BLaER1 treated with 17β-estradiol and CSF1 and Interleukin-3, amounts not matched to agents 10 nM and 100 nM (cell line): Measurements from ENCODE around the gene TLX3.

Experiments used
- H3K27ac ChIP-seq, 11 experiments: shearing (Covaris generic); formaldehyde crosslinking; 2 replicates each; pipeline ENCODE4 v1.8.1; 2022
- H3K27me3 ChIP-seq, 11 experiments: shearing (Covaris generic); formaldehyde crosslinking; 2 replicates each; pipeline ENCODE4 v1.8.1; 2022
- H3K36me3 ChIP-seq, 11 experiments: shearing (Covaris generic); formaldehyde crosslinking; 2 replicates each; pipeline ENCODE4 v1.8.1; 2022
- H3K4me1 ChIP-seq, 10 experiments: shearing (Covaris generic); formaldehyde crosslinking; 2 replicates each; pipeline ENCODE4 v1.8.1; 2022
- H3K4me2 ChIP-seq, 11 experiments: shearing (Covaris generic); formaldehyde crosslinking; 2 replicates each; pipeline ENCODE4 v1.8.1; 2022
- H3K4me3 ChIP-seq, 10 experiments: shearing (Covaris generic); formaldehyde crosslinking; 2 replicates each; pipeline ENCODE4 v1.8.1; 2022
- H3K9ac ChIP-seq, 11 experiments: shearing (Covaris generic); formaldehyde crosslinking; 2 replicates each; pipeline ENCODE4 v1.8.1; 2022
- H3K9me3 ChIP-seq, 11 experiments: shearing (Covaris generic); formaldehyde crosslinking; replicated peaks in 1 of 11; 2 replicates each; pipeline ENCODE4 v1.8.1; 2022
- H4K20me1 ChIP-seq, 11 experiments: shearing (Covaris generic); formaldehyde crosslinking; 2 replicates each; pipeline ENCODE4 v1.8.1; 2022
- Cebpa-rat ChIP-seq, 11 experiments: shearing (Covaris generic); IDR thresholded peaks; 2 replicates each; pipeline ENCODE4 v1.8.1; 2022

The TLX3 gene

GRCh38 chr5:171299228-171299627 is 9.8 kb upstream of the TLX3 start:
- Histone ChIP-seq H4K20me1 (no peaks in the 10 kb centered on the region), H3K9ac (no peak overlapping the region), H3K4me3 (no peak overlapping the region), H3K27ac (no peak overlapping the region), H3K4me1 (no peaks in the 10 kb centered on the region), H3K4me2 (no peak overlapping the region), H3K9me3 (no peaks in the 10 kb centered on the region), H3K36me3 (no peaks in the 10 kb centered on the region), H3K27me3 (no peaks in the 10 kb centered on the region)
- TF ChIP-seq Cebpa-rat (IDR thresholded peaks at IDR 0.05) = no peak

GRCh38 chr5:171299851-171300250 is 9.2 kb upstream of the TLX3 start:
- TF ChIP-seq Cebpa-rat (IDR thresholded peaks at IDR 0.05) = no peak
- H3K27me3 ChIP-seq = no peaks in the 10 kb centered on the region
- no peaks in the 10 kb centered on the region for H4K20me1 ChIP-seq
- H3K4me1 ChIP-seq = no peaks in the 10 kb centered on the region
- no peak overlapping the region for H3K4me2 ChIP-seq
- H3K9me3 ChIP-seq = no peaks in the 10 kb centered on the region
- no peak overlapping the region for H3K4me3 ChIP-seq
- no peaks in the 10 kb centered on the region for H3K36me3 ChIP-seq
- H3K27ac ChIP-seq = no peak overlapping the region
- H3K9ac ChIP-seq = no peak overlapping the region

DNA sequence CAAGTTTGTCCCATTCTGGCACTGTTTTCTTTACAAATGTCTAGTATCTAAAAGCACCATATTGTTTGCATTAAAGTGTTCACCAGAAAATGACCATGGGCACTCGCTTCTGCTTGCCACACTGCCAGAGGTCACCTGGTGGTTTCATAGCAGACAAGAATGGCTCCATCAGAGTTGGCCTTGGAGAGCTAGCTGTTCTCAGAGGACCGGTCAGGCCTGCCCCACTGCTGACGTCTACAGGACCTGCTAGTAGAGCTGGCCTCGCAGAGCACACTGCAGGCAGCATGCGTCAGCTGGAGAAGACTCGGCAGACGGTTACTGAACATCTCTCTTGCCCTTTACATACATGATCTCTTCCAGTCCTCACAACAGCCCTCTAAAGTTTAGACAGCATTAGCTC is 8.7 kb upstream of the TLX3 start:
- Histone ChIP-seq H3K27ac (no peak overlapping the region), H3K9ac (no peak overlapping the region), H3K4me3 (no peak overlapping the region), H3K9me3 (no peaks in the 10 kb centered on the region), H3K4me2 (no peak overlapping the region), H3K4me1 (no peaks in the 10 kb centered on the region), H3K27me3 (no peaks in the 10 kb centered on the region), H3K36me3 (no peaks in the 10 kb centered on the region), H4K20me1 (no peaks in the 10 kb centered on the region)
- TF ChIP-seq Cebpa-rat (IDR thresholded peaks at IDR 0.05) = no peak

- Histone ChIP-seq H3K4me3 (no peak overlapping the region), H3K36me3 (no peaks in the 10 kb centered on the region), H4K20me1 (no peaks in the 10 kb centered on the region), H3K4me2 (no peak overlapping the region), H3K9me3 (peaks cover 34 to 39% (median 36%) of the 10 kb centered on the region in 11 experiments), H3K27me3 (peaks cover 7 to 19% (median 16%) of the 10 kb centered on the region in 11 experiments), H3K4me1 (no peaks in the 10 kb centered on the region), H3K27ac (no peak overlapping the region), H3K9ac (no peak overlapping the region)
- no peak for TF ChIP-seq Cebpa-rat (IDR thresholded peaks at IDR 0.05)
Observed at GRCh38 chr5:171306166-171306565, 2.9 kb upstream of the TLX3 start.

- Histone ChIP-seq H3K36me3 (no peaks in the 10 kb centered on the region; a peak in 1 of 22 replicates), H3K27ac (no peak overlapping the region), H3K4me3 (no peak overlapping the region), H3K27me3 (peaks cover 15 to 27% (median 24%) of the 10 kb centered on the region in 11 experiments), H3K4me1 (no peaks in the 10 kb centered on the region), H3K9me3 (peaks cover 42 to 47% (median 44%) of the 10 kb centered on the region in 11 experiments), H3K4me2 (no peak overlapping the region), H4K20me1 (no peaks in the 10 kb centered on the region), H3K9ac (no peak overlapping the region)
- TF ChIP-seq Cebpa-rat (IDR thresholded peaks at IDR 0.05) = no peak
Observed at GRCh38 chr5:171306781-171307591, 2.1 kb upstream of the TLX3 start.

DNA sequence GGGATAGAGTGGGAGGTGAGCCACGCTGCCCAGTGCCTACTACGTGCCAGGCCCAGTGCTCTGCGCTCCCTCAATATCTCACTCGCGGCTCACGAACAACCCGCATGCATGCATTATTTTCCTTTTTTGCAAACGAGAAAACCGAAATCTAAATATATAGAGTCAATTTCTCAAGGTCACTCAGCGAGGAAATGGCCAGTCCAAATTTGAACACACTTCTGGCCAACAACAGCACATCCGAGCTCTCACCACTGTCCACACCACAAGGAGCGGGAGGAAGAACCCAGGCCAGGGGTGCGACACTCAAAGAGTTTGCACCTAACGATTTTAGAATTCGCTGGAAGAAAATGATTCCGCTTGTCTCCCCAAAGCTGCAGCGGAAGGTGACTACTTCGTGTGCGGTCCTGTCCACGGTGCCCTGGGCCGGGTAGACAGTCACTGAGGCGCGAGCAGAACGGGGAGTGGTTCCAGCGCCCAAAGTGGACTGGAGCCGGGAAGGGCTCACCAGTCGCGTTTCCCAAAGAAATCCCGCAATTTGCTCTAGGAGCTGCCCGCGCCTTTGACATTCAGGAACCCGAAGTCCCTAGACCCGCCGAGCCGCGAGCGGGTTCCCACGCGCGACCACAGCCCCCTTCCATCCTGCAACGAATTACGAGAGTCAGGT is 1.1 kb upstream of the TLX3 start:
- Histone ChIP-seq H4K20me1 (no peaks in the 10 kb centered on the region), H3K4me3 (no peak overlapping the region), H3K4me2 (no peak overlapping the region), H3K27ac (no peak overlapping the region), H3K27me3 (peaks cover 25 to 36% (median 34%) of the 10 kb centered on the region in 11 experiments), H3K4me1 (no peaks in the 10 kb centered on the region), H3K9me3 (peaks cover 52 to 57% (median 54%) of the 10 kb centered on the region in 11 experiments), H3K36me3 (peaks cover 0 to 7% (median 0%) of the 10 kb centered on the region in 11 experiments; a peak in 1 of 22 replicates), H3K9ac (no peak overlapping the region)
- no peak for TF ChIP-seq Cebpa-rat (IDR thresholded peaks at IDR 0.05)

DNA sequence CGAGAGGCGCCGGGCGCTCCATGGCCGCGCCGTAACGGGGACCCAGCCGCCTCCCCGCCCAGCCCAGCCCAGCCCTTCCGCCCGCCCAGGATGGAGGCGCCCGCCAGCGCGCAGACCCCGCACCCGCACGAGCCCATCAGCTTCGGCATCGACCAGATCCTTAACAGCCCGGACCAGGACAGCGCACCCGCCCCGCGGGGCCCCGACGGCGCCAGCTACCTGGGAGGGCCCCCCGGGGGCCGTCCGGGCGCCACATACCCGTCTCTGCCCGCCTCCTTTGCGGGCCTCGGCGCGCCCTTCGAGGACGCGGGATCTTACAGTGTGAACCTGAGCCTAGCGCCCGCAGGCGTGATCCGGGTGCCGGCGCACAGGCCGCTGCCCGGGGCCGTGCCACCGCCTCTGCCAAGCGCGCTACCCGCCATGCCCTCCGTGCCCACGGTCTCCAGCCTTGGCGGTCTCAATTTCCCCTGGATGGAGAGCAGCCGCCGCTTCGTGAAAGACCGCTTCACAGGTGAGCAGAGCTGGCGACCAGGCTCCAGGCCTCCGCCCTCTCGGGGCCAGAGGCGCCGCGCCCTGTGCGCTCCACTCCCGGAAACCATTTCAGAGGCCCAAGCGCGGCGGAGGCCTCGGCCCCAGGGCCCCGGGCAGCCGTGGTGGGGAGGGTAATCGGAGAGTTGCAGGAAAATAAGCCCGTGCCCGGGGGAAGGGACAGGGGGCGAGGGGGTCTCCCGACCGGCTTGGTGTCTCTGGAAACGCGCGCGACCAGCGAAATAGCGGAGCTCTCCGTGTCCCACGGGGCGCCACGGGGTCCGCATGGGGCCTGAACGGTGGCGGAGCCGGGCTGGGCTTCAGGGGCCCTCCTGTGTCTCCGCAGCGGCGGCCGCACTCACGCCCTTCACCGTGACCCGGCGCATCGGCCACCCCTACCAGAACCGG is 496 bp downstream of the TLX3 start:
- Histone ChIP-seq H3K4me2 (no peak overlapping the region), H3K27ac (no peak overlapping the region), H4K20me1 (no peaks in the 10 kb centered on the region), H3K4me1 (no peaks in the 10 kb centered on the region), H3K9ac (no peak overlapping the region), H3K4me3 (peak overlapping the region in 1 of 10 experiments; percentile 15; a peak in 1 of 20 replicates), H3K36me3 (peaks cover 0 to 7% (median 0%) of the 10 kb centered on the region in 11 experiments; a peak in 1 of 22 replicates), H3K9me3 (peaks cover 68 to 73% (median 70%) of the 10 kb centered on the region in 11 experiments), H3K27me3 (peaks cover 41 to 53% (median 50%) of the 10 kb centered on the region in 11 experiments)
- TF ChIP-seq Cebpa-rat (IDR thresholded peaks at IDR 0.05) = no peak

GRCh38 chr5:171310212-171310818 is 1.3 kb downstream of the TLX3 start:
- H3K27me3 ChIP-seq = peaks cover 49 to 60% (median 57%) of the 10 kb centered on the region in 11 experiments
- no peak for TF ChIP-seq Cebpa-rat (IDR thresholded peaks at IDR 0.05)
- peaks cover 0 to 7% (median 0%) of the 10 kb centered on the region in 11 experiments; a peak in 1 of 22 replicates for H3K36me3 ChIP-seq
- peaks cover 76 to 81% (median 78%) of the 10 kb centered on the region in 11 experiments for H3K9me3 ChIP-seq
- no peak overlapping the region for H3K9ac ChIP-seq
- H3K4me3 ChIP-seq = no peak overlapping the region
- no peak overlapping the region for H3K27ac ChIP-seq
- H3K4me1 ChIP-seq = no peaks in the 10 kb centered on the region
- no peaks in the 10 kb centered on the region for H4K20me1 ChIP-seq
- H3K4me2 ChIP-seq = no peak overlapping the region
